Small intestine (tissue), 4 donors: ENCODE results near the gene CRTC2. TPM values are rescaled to one million over a fixed set of nuclear protein-coding genes. Genes with fewer than 3 reads are reported as not detected.

Source experiments
- polyA plus RNA-seq, 4 donors: library from polyadenylated mRNA; stranded (reverse) in 3 of 4; unstranded in 1 of 4; fragments of 200-250 nt in 3 of 4; fragments of 120-200 nt in 1 of 4; gene quantifications; one replicate each; pipeline versions ENCODE4 v1.2.1 to v1.2.3, GENCODE V29; 2013
- donor health status: healthy with polysubstance abuse.
- donor health status: Bipolar disorder and iron deficiency.
- donor health status: healthy.

CRTC2 gene
- polyA plus RNA-seq, 4 donors = 21.7 to 49.4 (median 33.3) TPM

Other genes with a start within 250 kb of the CRTC2 start
- 10 to 100 TPM; 14.9 to 52.6 (median 22.6) TPM for gene INTS3, start 230.6 kb downstream of the CRTC2 start, polyA plus RNA-seq
- 10 to 100 TPM in 2 of 4 donors, 1 to 10 TPM in 2; 5.4 to 50.4 (median 16.9) TPM for gene SLC27A3, start 183.2 kb downstream of the CRTC2 start, polyA plus RNA-seq
- 10 to 100 TPM in 1 of 4 donors, 1 to 10 TPM in 3; 2.9 to 11.3 (median 4.0) TPM for gene GATAD2B, start 35.6 kb downstream of the CRTC2 start, polyA plus RNA-seq
- gene DENND4B, start 11.9 kb downstream of the CRTC2 start, polyA plus RNA-seq = 10 to 100 TPM; 18.9 to 35.6 (median 20.3) TPM
- 100 to 1,000 TPM in 1 of 4 donors, 10 to 100 TPM in 3; 23.7 to 100 (median 65.4) TPM for gene SLC39A1, start 4.9 kb upstream of the CRTC2 start, polyA plus RNA-seq
- 10 to 100 TPM in 2 of 4 donors, 1 to 10 TPM in 2; 5.8 to 24.1 (median 11.7) TPM for gene CREB3L4, start 9.3 kb upstream of the CRTC2 start, polyA plus RNA-seq
- 100 to 1,000 TPM; 139 to 307 (median 237) TPM for gene JTB, start 19.1 kb upstream of the CRTC2 start, polyA plus RNA-seq
- 100 to 1,000 TPM; 117 to 179 (median 136) TPM for gene RAB13, start 27.7 kb upstream of the CRTC2 start, polyA plus RNA-seq
- gene RPS27, start 32.1 kb upstream of the CRTC2 start, polyA plus RNA-seq = over 10,000 TPM in 2 of 4 donors, 1,000 to 10,000 TPM in 2; 6,335 to 13,657 (median 9,525) TPM
- under 1 TPM in 2 of 4 donors, not detected in 2; 0.01 to 0.03 TPM for gene NUP210L, start 196.5 kb upstream of the CRTC2 start, polyA plus RNA-seq
- gene TPM3, start 233.5 kb upstream of the CRTC2 start, polyA plus RNA-seq = 100 to 1,000 TPM; 244 to 335 (median 277) TPM
- not detected for gene CFAP141, start 247.7 kb upstream of the CRTC2 start, polyA plus RNA-seq